Keratinocyte (primary cell): ENCODE measurements around the gene SYTL2.

ENCODE experiments used
- EZH2 ChIP-seq: IDR thresholded peaks from one replicate; pipeline ENCODE4 v1.6.1; 2012; ENCODE audit warnings: inconsistent platforms, mild to moderate bottlenecking, low read length, moderate library complexity
- TF ChIP-seq, protein P1 (sequence below), 3 experiments: IDR thresholded peaks in 1 of 3; conservative IDR thresholded peaks in 1 of 3; optimal IDR thresholded peaks in 1 of 3; 2 replicates in 2 of 3; 3 replicates in 1 of 3; pipeline versions ENCODE3 to v1.5.1; 2011; ENCODE audit warnings: low read length in 3 of 3, mild to moderate bottlenecking in 3 of 3, moderate library complexity in 2 of 3, control low read depth in 1 of 3, inconsistent platforms in 1 of 3; ENCODE audit not compliant: insufficient read depth in 2 of 3; ENCODE audit errors: extremely low read depth in 1 of 3

DNA sequence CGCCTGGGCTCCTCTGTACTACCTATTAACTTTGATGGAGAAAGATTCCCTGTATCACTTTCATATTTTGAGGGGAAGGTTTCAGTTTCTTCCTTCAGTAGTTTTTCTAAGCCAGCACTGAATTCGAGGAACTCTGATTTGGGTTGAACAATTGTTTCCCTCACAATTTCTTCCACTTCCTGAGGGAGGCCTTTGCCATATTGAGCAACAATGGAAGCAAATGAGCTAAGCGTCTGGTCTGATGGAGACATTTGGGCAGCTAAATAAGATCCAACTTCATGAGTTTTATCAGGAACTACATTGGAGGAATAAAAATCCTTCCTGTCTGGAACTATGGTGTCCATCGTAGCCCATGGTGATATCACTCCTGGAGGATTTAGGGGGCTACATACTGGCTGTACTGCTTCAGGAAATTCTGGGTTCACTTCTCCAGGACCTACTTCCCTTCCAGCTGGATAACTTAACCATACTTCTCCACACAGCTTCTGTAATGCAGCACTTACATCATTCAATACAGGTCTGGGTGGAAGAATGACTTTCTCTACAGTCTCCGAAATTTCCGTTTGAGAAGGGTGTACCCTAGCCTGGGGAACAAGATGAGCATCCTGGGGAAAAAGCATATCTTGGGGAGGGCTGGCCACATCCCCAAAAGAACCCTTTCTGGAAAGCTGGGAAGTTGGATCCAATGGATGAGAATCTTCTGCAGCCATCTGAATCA is 86.0 kb downstream of the SYTL2 start:
- TF ChIP-seq, protein P1, sequence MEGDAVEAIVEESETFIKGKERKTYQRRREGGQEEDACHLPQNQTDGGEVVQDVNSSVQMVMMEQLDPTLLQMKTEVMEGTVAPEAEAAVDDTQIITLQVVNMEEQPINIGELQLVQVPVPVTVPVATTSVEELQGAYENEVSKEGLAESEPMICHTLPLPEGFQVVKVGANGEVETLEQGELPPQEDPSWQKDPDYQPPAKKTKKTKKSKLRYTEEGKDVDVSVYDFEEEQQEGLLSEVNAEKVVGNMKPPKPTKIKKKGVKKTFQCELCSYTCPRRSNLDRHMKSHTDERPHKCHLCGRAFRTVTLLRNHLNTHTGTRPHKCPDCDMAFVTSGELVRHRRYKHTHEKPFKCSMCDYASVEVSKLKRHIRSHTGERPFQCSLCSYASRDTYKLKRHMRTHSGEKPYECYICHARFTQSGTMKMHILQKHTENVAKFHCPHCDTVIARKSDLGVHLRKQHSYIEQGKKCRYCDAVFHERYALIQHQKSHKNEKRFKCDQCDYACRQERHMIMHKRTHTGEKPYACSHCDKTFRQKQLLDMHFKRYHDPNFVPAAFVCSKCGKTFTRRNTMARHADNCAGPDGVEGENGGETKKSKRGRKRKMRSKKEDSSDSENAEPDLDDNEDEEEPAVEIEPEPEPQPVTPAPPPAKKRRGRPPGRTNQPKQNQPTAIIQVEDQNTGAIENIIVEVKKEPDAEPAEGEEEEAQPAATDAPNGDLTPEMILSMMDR (optimal IDR thresholded peaks at IDR 0.05 in 1 of 3, IDR thresholded peaks at IDR 0.05 in 1 of 3, conservative IDR thresholded peaks at IDR 0.05 in 1 of 3; ENCODE audit: extremely low read depth in 1 of 3, insufficient read depth in 2 of 3, low read length in 3 of 3), result no peak
- no peak for TF ChIP-seq EZH2
